ENCODE results near the gene SUCO.

DNA sequence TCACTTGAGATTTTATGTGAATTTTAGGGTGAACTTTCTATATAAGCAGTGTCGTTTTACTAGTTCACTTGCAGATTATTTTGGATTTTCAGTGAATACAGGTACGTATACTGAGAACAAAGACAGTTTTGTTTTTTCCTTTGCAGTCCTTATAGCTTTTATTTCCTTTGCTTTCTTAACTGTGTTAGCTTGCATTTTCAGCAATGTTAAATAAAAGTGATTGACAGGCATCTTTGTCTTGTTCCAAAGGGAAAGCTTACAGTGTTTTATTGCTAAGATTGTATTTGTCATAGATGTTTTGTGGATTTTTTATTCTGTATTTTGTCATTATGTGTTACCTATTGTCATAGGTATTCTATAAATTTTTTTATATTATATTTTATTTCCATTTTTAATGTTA lies 72.7 kb downstream of the SUCO start:
- TF ChIP-seq EZH2 (IDR thresholded peaks at IDR 0.05) (no peak), CTCF (IDR thresholded peaks at IDR 0.05 in 2 of 3, conservative IDR thresholded peaks at IDR 0.05 in 1 of 3; ENCODE audit: borderline replicate concordance in 1 of 3, insufficient read depth in 1 of 3, low read depth in 2 of 3, low read length in 2 of 3) (no peak), REST (IDR thresholded peaks at IDR 0.05; ENCODE audit: low read depth) (no peak), POLR2AphosphoS5 (IDR thresholded peaks at IDR 0.05; ENCODE audit: low read depth, low read length) (no peak), ELF1 (IDR thresholded peaks at IDR 0.05; ENCODE audit: borderline replicate concordance, low read depth) (no peak), POLR2A (IDR thresholded peaks at IDR 0.05; ENCODE audit: borderline replicate concordance, extremely low read depth, insufficient read depth, insufficient read length) (no peak), YY1 (IDR thresholded peaks at IDR 0.05; ENCODE audit: extremely low read depth, insufficient replicate concordance, low read depth, low read length) (no peak), RAD21 (IDR thresholded peaks at IDR 0.05; ENCODE audit: low read depth) (no peak)
- TF ChIP-seq, protein P1, sequence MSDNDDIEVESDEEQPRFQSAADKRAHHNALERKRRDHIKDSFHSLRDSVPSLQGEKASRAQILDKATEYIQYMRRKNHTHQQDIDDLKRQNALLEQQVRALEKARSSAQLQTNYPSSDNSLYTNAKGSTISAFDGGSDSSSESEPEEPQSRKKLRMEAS (IDR thresholded peaks at IDR 0.05), result no peak

Measured in HCT116 (cell line).